Esophagus squamous epithelium (tissue), 5 donors: ENCODE data around the gene GPR132. TPM values are rescaled to one million over a fixed set of nuclear protein-coding genes. Genes with fewer than 3 reads are reported as not detected.

Experiments used
- DNase-seq: peaks from one replicate; lab custom pipeline; 2025; lab: John Stamatoyannopoulos, UW
- H3K27ac ChIP-seq, 4 donors: fragments of 200-600 bp; sonication (generic); one replicate each; pipeline ENCODE4 v1.5.1; 2016 to 2019; ENCODE audit warnings: mild to moderate bottlenecking in 1 of 4
- H3K27me3 ChIP-seq, 4 donors: fragments of 200-600 bp; sonication (generic); 1 replicate in 3 of 4; 2 replicates in 1 of 4; pipeline versions ENCODE4 v1.5.1 to v1.6.0; 2017 to 2021; ENCODE audit warnings: antibody characterized with exemption in 1 of 4
- H3K36me3 ChIP-seq, 3 donors: fragments of 200-600 bp; sonication (generic); one replicate each; pipeline ENCODE4 v1.5.1; 2016 to 2019
- H3K4me1 ChIP-seq, 3 donors: fragments of 200-600 bp; sonication (generic); one replicate each; pipeline ENCODE4 v1.5.1; 2017 to 2019
- H3K4me3 ChIP-seq, 4 donors: fragments of 200-600 bp; sonication (generic); 1 replicate in 3 of 4; 2 replicates in 1 of 4; pipeline ENCODE4 v1.5.1; 2016 to 2019; ENCODE audit warnings: mild to moderate bottlenecking in 2 of 4, moderate library complexity in 1 of 4
- H3K9me3 ChIP-seq, 3 donors: fragments of 200-600 bp; sonication (generic); one replicate each; pipeline ENCODE4 v1.5.1; 2016 to 2019
- CTCF ChIP-seq, 6 experiments: fragments of 450-650 bp in 4 of 6; fragments of 200-600 bp in 2 of 6; sonication (generic) in 2 of 6; IDR thresholded peaks; one replicate each; pipeline ENCODE4 v1.5.1; 2016 to 2019; ENCODE audit warnings: antibody characterized with exemption in 6 of 6, mild to moderate bottlenecking in 4 of 6, moderate library complexity in 4 of 6
- POLR2A ChIP-seq, 4 donors: fragments of 450-650 bp; IDR thresholded peaks; one replicate each; pipeline ENCODE4 v1.6.1; 2017; ENCODE audit warnings: antibody characterized with exemption in 4 of 4, mild to moderate bottlenecking in 4 of 4, moderate library complexity in 3 of 4
- WGBS, 2 donors: methylation state at CpG; one replicate each; pipeline ENCODE4 v1.1.5; 2018; 5-methylcytosine and 5-hydroxymethylcytosine counted together
- intact Hi-C: fragments of 100-400 bp; cut with DNase I; formaldehyde crosslinking; loops from one replicate; pipeline ENCODE4 v1.15.0; 2022
- total RNA-seq, 4 donors: library from RNA; depleted of rRNA; stranded (reverse); fragments of >200 nt; gene quantifications; one replicate each; pipeline ENCODE4 v1.1.0, GENCODE V29; 2016
- donor health status: DM: yes; HTN: yes; CAD: no.

The GPR132 gene
- total RNA-seq, 4 donors from 2014 or later: 0.79 to 5.0 (median 1.6) TPM

DNA sequence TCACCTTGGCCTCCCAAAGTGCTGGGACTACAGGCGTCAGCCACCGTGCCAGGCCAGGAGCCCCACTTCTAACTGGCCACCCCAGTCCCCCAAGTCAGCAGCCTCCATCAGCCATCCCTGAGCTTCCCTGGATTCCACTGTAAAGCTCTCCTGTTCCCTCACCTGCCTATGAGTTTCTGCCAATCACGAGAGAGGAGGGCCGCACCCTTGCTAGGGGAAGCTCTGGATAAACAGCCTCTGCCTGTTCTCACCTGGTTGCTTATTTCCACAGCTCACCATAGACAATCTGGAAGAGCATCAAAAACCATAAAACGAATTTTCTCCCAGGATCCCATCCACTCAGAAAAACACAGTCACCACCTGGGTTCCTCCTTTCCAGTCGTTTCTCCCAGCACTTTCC, 49.3 kb downstream of the GPR132 start:
- H3K27ac ChIP-seq: peak overlapping the region; percentile 69 to 86 (median 76)
- DNase-seq: no peak
- H3K27me3 ChIP-seq: no peaks in the 10 kb centered on the region
- H3K9me3 ChIP-seq: no peaks in the 10 kb centered on the region
- H3K4me3 ChIP-seq: no peak overlapping the region
- WGBS, 2 donors: 44 to 51% methylated on average over 3 to 5 of the region's 6 CpGs
- intact Hi-C loops: no loop called here
- H3K4me1 ChIP-seq: peaks cover 20 to 90% (median 65%) of the 10 kb centered on the region in 3 donors
- peaks cover 0 to 10% (median 6%) of the 10 kb centered on the region in 3 donors for H3K36me3 ChIP-seq
- TF ChIP-seq POLR2A (IDR thresholded peaks at IDR 0.05) (no peak), CTCF (IDR thresholded peaks at IDR 0.05) (no peak)

- Histone ChIP-seq H3K9me3 (no peaks in the 10 kb centered on the region), H3K4me1 (peaks cover 20 to 86% (median 65%) of the 10 kb centered on the region in 3 donors), H3K4me3 (no peak overlapping the region), H3K36me3 (peaks cover 0 to 17% (median 12%) of the 10 kb centered on the region in 3 donors), H3K27me3 (no peaks in the 10 kb centered on the region), H3K27ac (peak overlapping the region in 3 of 4 donors; percentile 69 to 86 (median 82))
- 21 to 83% methylated on average over 2 to 4 of the region's 9 CpGs for WGBS, 2 donors
- intact Hi-C loops: no loop called here
- TF ChIP-seq CTCF (IDR thresholded peaks at IDR 0.05) (no peak), POLR2A (IDR thresholded peaks at IDR 0.05) (no peak)
- no peak for DNase-seq
These were observed 50.0 kb downstream of the GPR132 start for GRCh38 chr14:105015242-105015641.

GRCh38 chr14:105014631-105015030, 50.6 kb downstream of the GPR132 start:
- peak overlapping the region in 2 of 4 donors; percentile 69 to 82 for H3K27ac ChIP-seq
- 42 to 43% methylated on average over 4 of the region's 4 CpGs for WGBS, 2 donors
- no peak for TF ChIP-seq POLR2A (IDR thresholded peaks at IDR 0.05)
- no peak for TF ChIP-seq CTCF (IDR thresholded peaks at IDR 0.05)
- peaks cover 0 to 23% (median 15%) of the 10 kb centered on the region in 3 donors for H3K36me3 ChIP-seq
- intact Hi-C loops: no loop called here
- H3K4me1 ChIP-seq: peaks cover 20 to 80% (median 60%) of the 10 kb centered on the region in 3 donors
- no peak for DNase-seq
- H3K9me3 ChIP-seq: no peaks in the 10 kb centered on the region
- H3K4me3 ChIP-seq: no peak overlapping the region
- no peaks in the 10 kb centered on the region for H3K27me3 ChIP-seq

DNA sequence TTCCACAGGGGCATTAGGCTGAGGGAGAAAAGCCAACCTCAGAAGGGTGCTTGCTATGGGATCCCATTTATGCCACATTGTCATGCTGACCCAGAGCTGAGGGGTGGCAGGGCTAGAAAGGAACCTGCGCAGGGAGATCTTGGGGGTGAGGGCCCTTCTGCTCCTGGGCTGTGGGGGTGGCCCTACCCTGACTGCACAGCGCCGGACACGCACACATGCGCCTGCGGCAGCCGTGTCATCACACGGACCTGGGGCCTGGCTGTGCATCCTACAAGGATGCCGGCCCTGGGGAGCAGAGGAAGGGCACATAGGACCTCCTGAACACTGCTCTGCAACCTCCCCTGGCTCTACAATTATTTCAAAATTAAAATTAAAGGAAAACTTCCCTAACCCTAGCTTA, 51.2 kb downstream of the GPR132 start:
- Histone ChIP-seq H3K27me3 (no peaks in the 10 kb centered on the region), H3K4me1 (peaks cover 14 to 74% (median 54%) of the 10 kb centered on the region in 3 donors), H3K9me3 (no peaks in the 10 kb centered on the region), H3K36me3 (peaks cover 0 to 29% (median 18%) of the 10 kb centered on the region in 3 donors), H3K27ac (no peak overlapping the region), H3K4me3 (no peak overlapping the region)
- intact Hi-C loops: no loop called here
- WGBS, 2 donors: 63% methylated on average over 7 of the region's 9 CpGs; no CpG with 5 or more reads in 1 of the 2 donors
- DNase-seq: no peak
- TF ChIP-seq POLR2A (IDR thresholded peaks at IDR 0.05): no peak
- TF ChIP-seq CTCF (IDR thresholded peaks at IDR 0.05): no peak

- 27 to 43% methylated on average over 6 to 8 of the region's 8 CpGs for WGBS, 2 donors
- TF ChIP-seq POLR2A (IDR thresholded peaks at IDR 0.05) (no peak), CTCF (IDR thresholded peaks at IDR 0.05) (no peak)
- peaks cover 2 to 37% (median 26%) of the 10 kb centered on the region in 3 donors for H3K36me3 ChIP-seq
- H3K4me1 ChIP-seq: peaks cover 12 to 66% (median 46%) of the 10 kb centered on the region in 3 donors
- H3K27me3 ChIP-seq: no peaks in the 10 kb centered on the region
- H3K27ac ChIP-seq: peak overlapping the region in 2 of 4 donors; percentile 8 to 13
- no peak for DNase-seq
- H3K4me3 ChIP-seq: no peak overlapping the region
- no peaks in the 10 kb centered on the region for H3K9me3 ChIP-seq
- intact Hi-C loops: no loop called here
These were observed 52.0 kb downstream of the GPR132 start for GRCh38 chr14:105013150-105013785.
